Stimulated activated CD4-positive, alpha-beta T cell treated with anti-CD3 and anti-CD28 coated beads, TNF-alpha, amount 100 ng/mL, for 4 hours (primary cell): ENCODE data around the gene CIT.

Source experiments
- DNase-seq, 3 experiments: peaks; one replicate each; pipeline ENCODE4 v3.0.0-alpha.2; 2020; ENCODE audit warnings: low read depth in 3 of 3

The CIT gene

DNA sequence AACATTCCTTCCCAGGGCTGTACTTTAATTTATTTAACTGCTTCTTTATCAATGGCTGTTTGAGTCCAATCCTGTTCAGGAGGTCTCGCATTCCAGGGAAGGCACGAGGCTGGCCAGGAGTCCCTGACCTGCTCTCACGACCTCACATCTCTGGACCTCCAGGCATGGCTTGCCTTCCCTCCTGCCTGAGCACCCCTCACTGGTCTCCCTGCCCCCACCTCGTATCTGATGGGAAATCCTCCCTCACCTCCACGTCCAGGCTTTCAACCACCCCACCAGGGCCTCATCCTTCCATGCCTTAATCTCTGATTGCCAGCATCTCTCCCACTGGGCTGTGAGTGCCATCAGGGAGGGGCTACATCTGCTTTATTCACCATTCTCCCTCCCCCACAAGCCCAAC lies 180.2 kb downstream of the CIT start:
- DNase-seq: no peak

DNA sequence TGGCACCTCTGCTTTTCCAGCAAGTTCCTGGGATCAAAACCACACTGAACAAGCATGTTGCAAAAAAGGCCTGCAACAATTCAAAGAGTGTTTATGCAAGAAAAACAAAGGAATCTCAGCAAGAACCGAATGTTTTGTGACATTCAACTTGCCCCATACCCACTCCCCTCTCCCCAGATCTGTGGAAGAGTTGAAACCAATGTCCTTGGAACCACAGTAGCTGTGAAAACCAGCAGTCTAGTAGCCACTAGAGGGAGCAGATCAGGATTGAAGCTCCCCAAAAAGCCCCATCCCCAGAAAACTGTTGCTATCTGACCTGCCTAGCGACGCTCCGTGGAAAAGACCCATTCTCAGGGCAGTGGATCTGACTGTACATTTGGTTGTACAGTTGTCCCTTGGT lies 182.1 kb downstream of the CIT start:
- no peak for DNase-seq

DNA sequence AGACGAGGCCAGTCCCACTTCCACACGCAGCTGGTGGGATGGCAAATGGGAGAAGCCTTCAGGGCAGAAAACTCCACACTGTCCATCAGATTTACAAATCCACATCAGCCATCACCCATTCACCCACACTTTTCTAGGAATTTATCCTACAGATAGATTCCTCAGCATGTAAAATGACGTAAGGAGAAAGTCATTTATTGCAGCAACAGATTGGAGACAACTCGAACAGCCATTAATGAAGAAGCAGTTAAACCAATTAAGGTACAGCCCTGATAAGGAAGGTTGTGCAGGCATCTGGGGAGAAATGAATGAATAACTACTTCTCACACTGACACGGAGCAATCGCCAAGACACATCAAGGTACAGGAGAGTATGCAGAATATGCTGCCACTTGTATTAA lies 183.0 kb downstream of the CIT start:
- no peak for DNase-seq

DNA sequence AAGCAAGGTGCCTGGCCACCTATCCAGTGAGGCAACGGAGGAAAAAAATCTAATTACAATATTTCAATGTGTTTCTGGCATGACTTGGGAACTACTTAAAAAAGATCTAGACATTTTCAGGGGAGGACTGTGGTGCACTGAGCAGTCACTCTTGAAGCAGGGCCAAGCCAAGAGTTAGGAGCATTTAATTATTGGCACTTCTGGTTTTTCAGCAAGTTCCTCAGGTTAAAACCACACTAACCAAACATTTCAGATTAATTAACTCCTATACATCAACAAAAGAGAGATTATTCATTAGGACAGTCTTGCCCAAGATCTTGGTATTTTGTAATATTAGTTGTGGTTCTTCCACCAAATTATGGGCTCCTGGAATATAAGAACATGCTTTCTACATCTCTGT lies 183.6 kb downstream of the CIT start:
- no peak for DNase-seq

DNA sequence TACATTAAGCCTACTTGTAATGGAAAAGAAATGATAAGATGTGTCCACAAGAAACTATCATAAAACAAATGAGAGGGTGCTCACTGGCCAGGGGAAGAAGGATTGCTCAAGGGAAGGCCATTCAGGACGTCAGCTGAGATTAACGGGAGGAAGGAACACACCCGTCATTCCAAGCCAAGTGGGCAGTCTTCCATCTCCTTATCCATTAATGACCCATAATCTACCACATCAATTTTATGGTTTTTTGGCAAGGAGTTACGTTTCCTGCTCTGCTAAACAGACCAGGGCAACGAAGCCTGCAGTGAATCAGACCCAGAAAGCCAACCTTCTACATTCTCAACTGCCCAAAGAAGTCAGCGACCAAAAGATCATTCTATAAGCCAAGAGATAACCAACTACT lies 184.1 kb downstream of the CIT start:
- DNase-seq: no peak

DNA sequence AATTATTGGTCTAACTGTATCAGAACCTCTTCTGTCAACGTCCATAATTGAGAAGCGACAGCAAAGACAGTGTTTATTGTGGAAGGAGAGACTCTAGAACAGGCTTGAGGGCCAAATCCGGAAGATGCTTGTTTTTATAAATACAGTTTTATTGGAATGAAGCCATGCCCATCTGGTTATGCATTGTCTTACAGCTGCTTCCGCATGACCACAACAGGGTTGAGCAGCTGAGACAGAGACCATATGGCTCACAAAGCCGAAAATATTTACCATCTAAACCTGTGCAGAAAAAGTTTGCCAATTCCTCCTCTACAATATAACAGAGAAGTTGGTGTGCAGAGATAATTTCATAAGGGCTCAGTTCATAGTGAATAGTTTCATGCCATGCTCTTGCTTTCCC lies 184.7 kb downstream of the CIT start:
- DNase-seq: no peak

DNA sequence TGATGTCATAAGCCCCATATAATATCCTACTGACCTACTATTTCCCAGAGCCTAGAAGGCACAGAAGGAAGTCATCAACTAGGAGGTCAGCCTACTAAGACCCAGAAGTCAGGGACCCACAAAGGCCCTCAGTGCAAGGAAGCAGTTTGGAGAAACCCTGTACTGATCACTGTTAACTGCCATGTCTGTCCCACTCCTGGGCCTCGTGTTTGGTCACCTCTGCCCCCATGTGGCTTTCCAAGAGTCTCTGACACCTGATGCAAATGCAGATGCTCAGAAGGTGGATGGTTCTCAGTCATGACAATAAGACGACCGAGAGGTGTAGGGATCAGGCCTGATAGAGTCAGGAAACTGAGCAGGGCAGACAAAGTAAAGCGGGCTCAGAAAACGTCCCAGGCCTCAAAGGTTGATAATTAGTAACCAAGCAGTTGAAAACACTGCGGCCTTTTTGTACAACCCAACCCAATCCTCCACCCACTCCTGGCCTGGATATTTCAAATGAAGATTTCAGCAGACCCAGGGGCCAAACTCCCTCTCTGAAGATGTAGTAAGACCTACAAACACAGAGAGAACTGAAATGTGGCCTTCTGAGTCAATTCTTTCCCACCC lies 185.8 kb downstream of the CIT start:
- no peak for DNase-seq

DNA sequence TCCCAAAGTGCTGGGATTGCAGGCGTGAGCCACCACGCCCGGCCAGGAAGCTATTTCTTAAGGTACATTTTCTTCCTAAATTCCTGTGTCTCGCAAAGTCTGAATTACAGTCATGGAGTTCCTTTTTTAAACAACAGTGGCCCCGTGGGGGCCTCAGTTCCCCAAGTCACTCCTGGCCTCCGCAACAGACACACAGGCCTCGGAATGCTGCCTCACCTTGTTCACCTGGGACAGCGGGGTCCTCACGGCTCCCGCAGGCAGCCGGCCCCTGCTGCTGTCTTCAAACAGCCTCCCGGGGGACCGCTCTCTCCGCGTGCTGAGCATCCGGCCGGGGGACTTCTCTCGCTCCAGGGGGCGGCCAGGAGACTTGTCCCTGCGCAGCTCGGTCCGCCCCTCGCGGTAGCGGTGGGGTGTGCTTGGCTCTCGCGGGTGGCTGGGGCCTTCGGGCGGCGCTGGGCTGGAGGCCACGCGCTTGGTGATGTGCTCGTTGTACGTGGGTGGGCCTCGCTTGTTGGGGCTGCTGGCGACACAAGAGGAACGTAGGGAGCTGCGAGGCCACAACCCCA lies 187.1 kb downstream of the CIT start:
- no peak for DNase-seq

DNA sequence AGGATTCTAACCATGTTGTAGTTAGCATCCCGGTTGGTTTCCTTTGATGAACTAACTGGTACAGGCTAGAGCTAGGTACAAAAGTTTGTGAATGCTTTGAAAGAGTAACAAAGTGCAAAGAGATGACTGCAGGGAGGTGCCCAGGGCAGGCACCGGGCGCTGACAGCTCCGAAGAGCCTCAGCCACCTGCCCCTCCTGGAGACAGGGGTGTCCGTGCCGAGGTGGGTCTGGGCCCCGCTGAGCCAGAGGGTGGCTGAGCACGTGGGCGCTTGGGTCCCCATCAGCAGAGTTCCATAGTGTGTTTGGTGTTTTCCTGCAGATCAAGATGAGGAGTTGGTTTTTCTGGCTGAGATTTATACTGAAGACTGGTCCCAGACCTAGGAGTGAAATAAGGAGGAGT lies 189.2 kb downstream of the CIT start:
- no peak for DNase-seq

DNA sequence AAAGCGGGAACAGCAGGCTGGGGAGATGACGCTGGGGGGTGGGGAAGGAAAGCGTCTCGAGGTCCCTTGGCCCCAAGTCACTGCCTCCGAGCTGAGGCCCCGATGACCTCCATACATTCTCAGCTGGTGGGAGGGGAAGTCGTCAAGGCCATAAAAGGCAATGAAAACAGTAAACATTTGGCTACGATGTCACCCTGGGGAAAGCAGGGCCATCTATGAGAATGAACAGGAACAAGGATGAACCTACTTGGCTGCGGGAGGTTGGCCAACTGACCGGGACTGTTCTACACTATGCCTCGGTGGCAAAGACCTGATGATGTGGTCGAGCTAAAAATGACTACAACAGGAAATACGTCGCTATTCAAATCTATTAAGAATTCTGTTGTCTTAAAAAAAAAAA lies 189.7 kb downstream of the CIT start:
- no peak for DNase-seq

DNA sequence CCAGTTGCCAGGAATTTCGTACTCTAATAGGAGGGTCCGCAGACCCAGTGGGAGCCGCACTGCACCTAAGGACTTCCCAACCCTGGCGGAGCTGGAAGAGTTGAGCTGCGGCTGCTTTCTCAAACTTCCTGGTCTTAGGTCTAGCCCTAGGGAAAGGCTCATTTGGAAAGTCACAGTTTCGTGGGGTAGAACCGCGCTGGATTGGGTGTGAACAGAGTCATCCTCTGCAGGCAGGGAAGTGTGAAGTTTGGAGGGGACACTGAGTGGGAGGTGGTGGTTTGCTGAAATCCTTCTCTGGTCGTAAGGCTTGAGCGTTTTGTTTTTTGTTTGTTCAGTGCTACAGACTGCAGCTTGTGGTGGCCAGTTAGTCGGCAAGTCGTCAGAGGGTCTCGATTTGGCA lies 190.3 kb downstream of the CIT start:
- no peak for DNase-seq

DNA sequence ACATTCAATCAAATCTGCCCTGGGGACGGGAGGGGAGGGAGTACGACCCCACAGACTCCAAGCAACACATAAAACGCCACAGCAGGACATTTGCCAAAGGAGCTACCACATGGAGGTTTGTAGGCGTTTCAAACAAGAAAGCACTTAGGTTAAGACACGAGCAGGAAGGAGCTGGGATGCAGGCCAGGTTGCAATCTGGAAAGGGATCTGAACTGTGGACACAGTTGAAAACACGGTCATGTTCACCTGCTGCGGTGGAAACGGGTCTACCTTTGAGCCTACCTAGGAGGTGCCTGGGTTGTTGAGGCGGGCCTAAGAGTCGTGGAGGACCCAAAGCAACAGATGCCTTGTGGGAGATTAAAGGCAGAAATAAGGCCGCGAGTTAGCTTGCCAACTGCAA lies 190.8 kb downstream of the CIT start:
- DNase-seq: no peak

DNA sequence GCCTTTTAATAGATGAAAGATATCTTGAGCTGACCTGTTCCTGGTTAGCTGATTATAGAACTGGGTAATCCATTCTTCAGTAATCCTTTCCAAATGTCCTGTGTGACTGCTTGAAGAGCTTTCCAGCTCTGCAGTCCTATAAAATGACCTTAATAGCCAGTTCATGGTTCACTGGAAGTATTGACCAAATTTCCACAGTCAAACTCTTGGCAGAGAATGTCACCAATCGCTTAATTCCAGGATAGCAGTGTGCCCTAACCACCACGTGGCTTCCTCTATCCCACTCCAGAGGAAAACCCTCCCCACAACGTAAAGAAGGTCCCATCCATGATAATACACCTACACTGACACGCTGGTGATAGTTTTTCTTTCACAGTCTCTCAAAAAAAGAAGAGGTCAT lies 191.7 kb downstream of the CIT start:
- no peak for DNase-seq

DNA sequence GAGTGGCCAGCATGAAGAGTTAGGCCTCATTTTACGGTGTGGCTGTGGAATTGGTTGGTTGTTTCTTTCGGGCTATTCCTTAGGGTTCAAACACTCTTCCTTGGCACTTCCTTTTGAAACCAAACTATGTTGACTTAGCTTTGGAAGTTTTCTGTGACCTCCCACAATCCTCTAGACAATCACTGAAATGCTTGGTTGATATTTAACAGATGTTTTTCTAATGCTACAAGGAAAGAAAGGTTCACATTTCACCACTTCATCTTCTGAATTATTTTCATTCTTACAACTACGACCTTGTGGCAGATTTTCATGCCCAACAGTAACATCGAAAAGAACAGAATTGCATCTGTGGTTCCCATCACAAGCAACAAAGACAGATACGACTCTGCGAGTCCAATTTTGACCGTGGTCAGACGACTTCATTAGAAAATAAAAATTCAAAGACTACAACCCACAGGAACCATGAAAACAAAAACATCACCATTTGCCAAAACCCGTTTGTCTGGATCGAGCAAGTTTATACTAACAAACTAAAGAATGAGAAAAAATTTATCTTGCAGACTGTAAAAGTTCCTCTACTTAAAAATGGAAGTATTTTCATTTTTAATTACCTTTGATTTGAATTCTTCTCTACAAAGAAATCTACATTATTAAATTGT lies 192.3 kb downstream of the CIT start:
- DNase-seq: no peak

DNA sequence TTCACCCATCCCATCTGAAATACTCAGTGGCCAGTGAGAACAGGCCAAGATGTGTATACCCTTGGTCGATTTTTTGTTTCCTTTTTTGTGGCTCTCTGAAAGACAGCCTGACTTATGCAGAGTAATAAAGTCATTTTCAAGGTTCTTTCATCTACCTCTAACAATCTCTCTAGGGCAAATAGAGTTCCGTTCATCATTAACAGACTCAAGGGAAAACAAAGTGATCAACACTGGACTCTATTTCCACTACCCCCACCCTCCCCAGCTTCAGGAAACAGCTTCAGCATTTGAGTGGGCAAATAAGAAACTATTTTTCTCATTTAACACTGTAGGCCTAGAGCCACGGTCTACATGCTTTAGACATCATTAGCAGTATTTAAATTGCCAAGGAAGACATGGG lies 193.3 kb downstream of the CIT start:
- DNase-seq: no peak

DNA sequence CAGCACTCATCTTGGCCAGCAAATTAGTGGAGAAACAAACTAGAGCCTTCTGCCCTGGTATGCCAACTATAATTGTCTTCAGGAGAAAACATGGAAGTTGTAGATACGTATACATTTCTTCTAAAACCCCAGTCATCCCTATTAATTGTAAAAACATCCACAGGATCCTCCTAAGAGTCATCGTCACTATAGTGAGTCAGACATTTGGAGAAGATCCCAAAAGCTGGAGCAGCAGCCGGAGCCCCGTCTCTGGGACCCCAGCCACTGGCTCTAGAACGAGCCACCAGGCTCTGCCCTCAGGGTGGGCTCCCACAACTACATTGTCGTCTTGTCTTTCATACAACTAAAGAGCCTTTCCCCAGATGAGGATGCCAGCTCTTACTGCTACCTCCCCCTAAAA lies 193.7 kb downstream of the CIT start:
- DNase-seq: no peak

DNA sequence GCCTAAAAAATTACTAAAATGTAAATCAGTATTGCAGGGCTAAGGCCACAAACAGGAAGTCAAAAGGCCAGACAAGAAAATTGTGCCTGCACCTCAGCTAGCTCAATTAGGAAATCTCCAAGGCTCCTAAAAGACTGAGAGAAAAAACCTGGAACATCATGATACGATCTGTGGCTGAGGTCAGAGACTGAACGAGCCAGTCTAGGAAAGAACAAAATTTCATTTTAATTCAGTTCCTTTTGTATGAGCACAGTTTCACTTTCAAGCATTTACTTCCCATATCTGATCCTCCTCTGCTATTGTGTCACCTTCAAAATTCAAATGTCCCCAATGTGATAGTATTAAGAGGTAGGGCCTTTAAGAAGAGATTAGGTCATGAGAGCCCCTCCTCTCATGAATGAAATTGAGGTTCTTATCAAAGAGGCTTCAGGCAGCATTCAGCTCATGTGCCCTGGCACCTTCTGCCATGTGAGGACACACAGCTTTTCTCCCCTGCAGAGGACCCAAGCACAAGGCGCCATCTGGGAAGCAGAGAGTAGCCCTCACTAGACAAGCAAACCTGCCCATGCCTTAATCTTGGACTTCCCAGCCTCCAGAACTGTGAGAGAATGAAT lies 194.4 kb downstream of the CIT start:
- no peak for DNase-seq

DNA sequence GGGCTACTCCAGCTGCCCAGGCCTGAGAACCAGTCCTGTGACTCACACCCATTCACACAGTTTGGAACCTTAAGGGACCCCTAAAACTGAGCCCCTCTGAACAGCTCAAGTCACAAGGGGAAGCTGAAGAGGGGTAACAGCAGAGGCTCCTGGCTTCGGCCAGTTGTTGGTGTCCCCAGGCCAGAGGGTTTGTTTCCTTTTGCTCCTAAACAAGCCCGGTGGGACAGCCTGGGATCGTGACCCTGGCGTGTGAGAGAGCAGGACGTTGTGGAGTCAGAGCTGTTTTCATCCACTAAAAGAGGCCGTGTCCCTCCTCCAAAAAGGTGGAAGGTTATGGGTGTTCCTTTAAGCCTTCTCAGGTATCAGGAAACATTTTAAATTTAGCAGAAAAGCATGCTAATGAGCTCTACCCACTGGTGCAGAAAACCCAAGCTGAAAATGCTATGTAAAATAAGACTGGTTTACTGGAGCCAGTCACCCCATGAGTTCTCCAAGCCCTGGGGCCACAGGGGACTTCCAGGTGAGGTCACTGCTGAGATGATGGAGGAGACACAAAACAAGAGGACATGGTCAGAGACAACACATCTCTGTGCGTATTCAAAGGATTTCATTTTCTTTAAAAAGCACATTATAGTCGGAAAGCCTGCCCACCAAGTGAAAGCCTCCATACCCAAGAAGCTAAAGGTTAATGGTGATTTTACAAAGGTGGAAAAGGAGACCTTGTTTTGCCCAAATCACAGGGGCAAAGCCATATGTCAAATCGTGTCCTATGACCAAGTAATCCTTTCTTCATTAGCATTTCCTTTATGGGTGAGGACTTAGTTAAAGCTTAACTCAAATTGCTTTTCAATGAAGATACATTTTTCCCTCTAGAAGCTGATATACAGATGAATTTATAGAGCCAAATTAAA lies 195.1 kb downstream of the CIT start:
- DNase-seq: no peak

DNA sequence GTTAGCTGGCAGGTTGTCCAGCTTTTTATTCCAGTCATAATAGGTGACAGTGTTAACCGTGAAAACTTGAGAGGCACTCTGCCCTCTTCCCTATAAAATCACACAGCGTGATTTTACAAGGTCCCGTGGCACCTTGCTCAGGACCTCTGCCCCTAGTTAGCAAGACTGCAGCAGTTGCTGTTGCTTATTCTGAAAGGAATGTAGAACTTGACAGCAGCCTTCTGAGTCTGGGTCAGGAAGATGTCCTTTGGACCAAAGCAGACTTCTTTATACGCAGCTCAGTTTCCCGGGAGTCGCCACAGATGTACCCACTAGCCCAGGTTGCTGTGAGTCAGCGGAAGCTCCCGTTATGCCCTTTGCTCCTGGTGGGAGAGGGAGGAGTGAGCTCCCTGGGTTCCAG lies 196.0 kb downstream of the CIT start:
- no peak for DNase-seq

DNA sequence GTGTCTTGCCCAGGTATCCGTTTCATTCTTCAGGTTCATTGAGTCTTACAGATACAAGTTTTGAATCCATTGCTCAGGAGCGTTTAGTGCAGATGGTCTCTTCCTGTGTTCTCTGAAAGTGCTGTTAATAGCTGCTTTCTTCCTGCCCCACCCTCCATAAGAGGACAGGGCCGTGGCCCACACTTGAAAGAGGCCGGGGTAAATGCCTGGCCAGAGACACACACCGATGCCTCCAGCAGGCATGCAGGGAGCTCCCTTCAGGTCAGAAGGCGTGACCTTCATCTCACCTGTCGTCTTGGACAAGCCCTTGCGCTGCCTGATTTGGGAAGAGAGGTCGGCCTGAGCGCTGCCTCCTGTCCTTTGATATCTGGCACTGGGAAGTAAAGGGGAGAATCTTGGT lies 197.6 kb downstream of the CIT start:
- no peak for DNase-seq

DNA sequence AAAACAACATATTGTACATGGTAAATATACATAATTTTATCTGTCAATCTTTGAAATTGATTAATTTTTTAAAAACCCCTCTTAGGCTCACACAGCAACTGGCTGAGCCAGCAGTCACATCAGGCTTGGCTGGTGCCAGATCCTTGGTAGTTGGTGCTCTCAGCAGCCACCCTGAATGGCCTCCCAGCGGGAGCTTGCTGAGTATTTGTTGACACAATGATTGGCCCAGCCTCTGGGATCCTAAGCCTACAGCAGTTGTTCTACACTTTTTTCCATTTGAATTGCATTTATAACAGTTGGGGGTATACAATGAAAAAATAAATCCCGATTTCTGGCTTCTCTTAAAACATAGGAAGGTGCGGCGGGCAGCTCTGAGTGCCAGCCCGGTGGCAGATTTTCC lies 198.0 kb downstream of the CIT start:
- no peak for DNase-seq

DNA sequence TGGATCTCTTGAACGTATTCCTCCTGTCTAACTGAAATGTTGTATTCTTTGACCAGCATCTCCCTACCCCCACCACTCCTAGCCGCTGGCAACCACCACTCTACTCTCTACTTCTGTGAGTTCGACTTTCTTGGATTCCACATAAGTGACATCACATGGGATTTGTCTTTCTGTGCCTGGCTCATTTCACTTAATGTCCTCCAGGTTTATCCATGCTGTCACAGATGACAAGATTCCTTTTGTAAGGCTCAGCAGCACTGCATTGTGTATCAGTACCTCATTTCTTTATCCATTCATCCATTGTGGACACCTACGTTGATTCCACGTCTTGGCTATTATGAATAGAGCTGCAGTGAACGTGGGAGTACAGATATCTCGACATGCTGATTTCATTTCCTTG lies 198.7 kb downstream of the CIT start:
- no peak for DNase-seq
